KMS-11 (cell line): ENCODE measurements around the gene NPLOC4.

ENCODE experiments used
- H2AFZ ChIP-seq: fragments of 200-600 bp; sonication (generic); 2 replicates; pipeline ENCODE4 v1.6.1; 2016; ENCODE audit warnings: antibody characterized with exemption, mixed run types, low read depth
- H3K27ac ChIP-seq: fragments of 200-600 bp; sonication (generic); 2 replicates; pipeline ENCODE4 v1.6.1; 2016; ENCODE audit warnings: mild to moderate bottlenecking, mixed run types
- H3K27me3 ChIP-seq: fragments of 200-600 bp; sonication (generic); 2 replicates; pipeline ENCODE4 v1.6.1; 2017; ENCODE audit warnings: mild to moderate bottlenecking, low read depth, mixed run types, moderate library complexity; ENCODE audit not compliant: insufficient read depth
- H3K36me3 ChIP-seq: fragments of 200-600 bp; sonication (generic); 2 replicates; pipeline ENCODE4 v1.6.1; 2017; ENCODE audit warnings: mild to moderate bottlenecking, mixed run types; ENCODE audit not compliant: insufficient read depth
- H3K4me1 ChIP-seq: fragments of 200-600 bp; sonication (generic); 2 replicates; pipeline ENCODE4 v1.6.1; 2016; ENCODE audit warnings: mild to moderate bottlenecking, low read depth, mixed run types; ENCODE audit not compliant: poor library complexity, severe bottlenecking
- H3K4me2 ChIP-seq: fragments of 200-600 bp; sonication (generic); 2 replicates; pipeline ENCODE4 v1.7.0; 2016; ENCODE audit warnings: mild to moderate bottlenecking, mixed run types
- H3K4me3 ChIP-seq: fragments of 200-600 bp; sonication (generic); IDR thresholded peaks from 2 replicates; pipeline ENCODE4 v1.6.1; 2017; ENCODE audit warnings: low read depth, low read length, mixed read lengths; ENCODE audit not compliant: insufficient read depth
- H3K79me2 ChIP-seq: fragments of 200-600 bp; sonication (generic); 2 replicates; pipeline ENCODE4 v1.6.1; 2016; ENCODE audit warnings: low read depth, mixed run types; ENCODE audit not compliant: insufficient read depth
- H3K9ac ChIP-seq: fragments of 200-600 bp; sonication (generic); 2 replicates; pipeline ENCODE4 v1.6.1; 2016; ENCODE audit warnings: mild to moderate bottlenecking, mixed run types
- H4K20me1 ChIP-seq: fragments of 200-600 bp; sonication (generic); 2 replicates; pipeline ENCODE4 v1.6.1; 2016; ENCODE audit warnings: mild to moderate bottlenecking, mixed run types; ENCODE audit not compliant: insufficient read depth
- TF ChIP-seq, protein P1 (sequence below): fragments of 200-600 bp; sonication (generic); conservative IDR thresholded peaks from 2 replicates; pipeline ENCODE4 v1.6.1; 2017; ENCODE audit warnings: low read depth, mild to moderate bottlenecking, antibody characterized with exemption, low read length, moderate library complexity, mixed read lengths

Gene NPLOC4

GRCh38 chr17:81607431-81607830 lies 29.5 kb downstream of the NPLOC4 start:
- TF ChIP-seq, protein P1, sequence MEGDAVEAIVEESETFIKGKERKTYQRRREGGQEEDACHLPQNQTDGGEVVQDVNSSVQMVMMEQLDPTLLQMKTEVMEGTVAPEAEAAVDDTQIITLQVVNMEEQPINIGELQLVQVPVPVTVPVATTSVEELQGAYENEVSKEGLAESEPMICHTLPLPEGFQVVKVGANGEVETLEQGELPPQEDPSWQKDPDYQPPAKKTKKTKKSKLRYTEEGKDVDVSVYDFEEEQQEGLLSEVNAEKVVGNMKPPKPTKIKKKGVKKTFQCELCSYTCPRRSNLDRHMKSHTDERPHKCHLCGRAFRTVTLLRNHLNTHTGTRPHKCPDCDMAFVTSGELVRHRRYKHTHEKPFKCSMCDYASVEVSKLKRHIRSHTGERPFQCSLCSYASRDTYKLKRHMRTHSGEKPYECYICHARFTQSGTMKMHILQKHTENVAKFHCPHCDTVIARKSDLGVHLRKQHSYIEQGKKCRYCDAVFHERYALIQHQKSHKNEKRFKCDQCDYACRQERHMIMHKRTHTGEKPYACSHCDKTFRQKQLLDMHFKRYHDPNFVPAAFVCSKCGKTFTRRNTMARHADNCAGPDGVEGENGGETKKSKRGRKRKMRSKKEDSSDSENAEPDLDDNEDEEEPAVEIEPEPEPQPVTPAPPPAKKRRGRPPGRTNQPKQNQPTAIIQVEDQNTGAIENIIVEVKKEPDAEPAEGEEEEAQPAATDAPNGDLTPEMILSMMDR = no peak
- Histone ChIP-seq H3K4me1 (peaks cover 69% of the 10 kb centered on the region), H3K36me3 (no peaks in the 10 kb centered on the region; the same call in 1 of the 2 replicates), H3K79me2 (peaks cover 55% of the 10 kb centered on the region), H2AFZ (no peak overlapping the region), H3K27me3 (no peaks in the 10 kb centered on the region), H3K9ac (peak overlapping the region; percentile 38; the same call in 1 of the 2 replicates), H3K4me3 (no peak overlapping the region), H3K27ac (peak overlapping the region; percentile 83), H3K4me2 (peak overlapping the region; percentile 88), H4K20me1 (no peaks in the 10 kb centered on the region)

DNA sequence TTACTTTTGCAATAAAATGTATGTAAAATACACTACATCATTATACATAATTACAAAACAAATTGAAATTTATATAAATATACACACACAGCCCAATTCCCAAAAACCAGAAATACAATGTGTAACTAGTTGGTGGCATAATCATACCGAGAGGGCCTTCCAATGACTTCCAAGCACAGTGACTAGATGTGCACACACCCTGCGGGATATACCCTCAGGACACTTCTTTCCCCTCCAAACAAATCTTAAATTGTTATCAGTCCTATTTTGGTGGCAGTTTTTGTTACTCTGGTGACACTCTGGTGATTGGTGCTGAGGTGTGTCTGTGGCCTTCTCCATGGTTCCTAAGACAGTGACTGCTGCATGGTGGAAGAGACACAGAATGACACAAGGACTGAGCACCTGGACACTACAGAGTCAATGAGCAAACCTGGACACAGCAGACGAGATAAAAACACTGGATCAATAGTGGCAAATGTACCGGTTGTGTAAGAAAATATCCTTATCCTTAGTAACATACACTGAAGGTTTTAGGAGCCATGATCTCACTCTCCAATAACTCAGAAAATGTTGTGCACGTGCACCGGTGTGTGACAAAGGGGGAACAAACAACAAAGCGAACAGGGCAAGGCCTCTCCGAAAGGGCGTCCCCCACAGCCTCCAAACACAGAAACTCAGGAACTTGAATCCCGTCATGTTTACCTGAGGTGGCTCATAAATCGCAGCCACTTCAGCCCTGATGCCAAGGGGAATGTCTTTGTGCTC lies 32.9 kb downstream of the NPLOC4 start:
- H3K4me1 ChIP-seq = peaks cover 88% of the 10 kb centered on the region
- no peak overlapping the region for H3K27ac ChIP-seq
- H3K36me3 ChIP-seq = peaks cover 9% of the 10 kb centered on the region; the same call in 1 of the 2 replicates
- H3K4me2 ChIP-seq = no peak overlapping the region
- no peaks in the 10 kb centered on the region for H3K27me3 ChIP-seq
- no peaks in the 10 kb centered on the region for H4K20me1 ChIP-seq
- H3K9ac ChIP-seq = no peak overlapping the region
- no peak overlapping the region for H2AFZ ChIP-seq
- TF ChIP-seq, protein P1 = no peak
- H3K79me2 ChIP-seq = peaks cover 47% of the 10 kb centered on the region
- no peak overlapping the region for H3K4me3 ChIP-seq

DNA sequence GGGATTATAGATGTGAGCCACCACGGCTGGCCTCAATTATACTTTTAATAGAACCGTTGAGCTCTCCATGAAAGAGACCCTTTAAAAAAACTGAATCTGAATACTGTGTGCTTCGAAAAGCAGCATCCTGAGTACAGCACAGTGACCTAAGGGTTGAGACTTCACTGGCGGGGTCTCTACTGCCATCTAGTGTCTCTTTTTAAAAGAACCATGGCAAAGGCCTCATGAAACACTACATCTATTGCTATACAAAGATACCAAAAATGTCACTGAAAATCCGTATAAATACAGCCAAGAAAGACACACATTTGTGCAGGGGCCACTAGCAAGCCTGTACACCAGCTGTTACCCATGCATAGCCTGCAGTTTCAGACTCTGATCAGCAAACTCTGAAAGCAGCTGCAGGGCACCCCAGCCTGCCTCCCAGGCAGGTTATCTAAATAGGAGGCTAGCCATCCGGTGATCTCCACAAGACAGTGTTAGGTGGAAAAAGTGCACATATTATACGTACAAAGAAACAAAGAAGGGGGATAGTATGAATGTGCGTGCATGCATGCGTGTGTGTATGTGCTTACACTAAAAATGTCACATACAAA lies 35.3 kb downstream of the NPLOC4 start:
- no peaks in the 10 kb centered on the region for H3K27me3 ChIP-seq
- peaks cover 9% of the 10 kb centered on the region; the same call in 1 of the 2 replicates for H3K36me3 ChIP-seq
- TF ChIP-seq, protein P1 = peak; percentile 90
- H4K20me1 ChIP-seq = no peaks in the 10 kb centered on the region
- peak overlapping the region; percentile 55 for H3K27ac ChIP-seq
- H2AFZ ChIP-seq = no peak overlapping the region
- H3K9ac ChIP-seq = peak overlapping the region; percentile 2; the same call in 1 of the 2 replicates
- peaks cover 49% of the 10 kb centered on the region for H3K79me2 ChIP-seq
- no peak overlapping the region for H3K4me3 ChIP-seq
- H3K4me2 ChIP-seq = peak overlapping the region; percentile 58
- H3K4me1 ChIP-seq = peaks cover 87% of the 10 kb centered on the region

DNA sequence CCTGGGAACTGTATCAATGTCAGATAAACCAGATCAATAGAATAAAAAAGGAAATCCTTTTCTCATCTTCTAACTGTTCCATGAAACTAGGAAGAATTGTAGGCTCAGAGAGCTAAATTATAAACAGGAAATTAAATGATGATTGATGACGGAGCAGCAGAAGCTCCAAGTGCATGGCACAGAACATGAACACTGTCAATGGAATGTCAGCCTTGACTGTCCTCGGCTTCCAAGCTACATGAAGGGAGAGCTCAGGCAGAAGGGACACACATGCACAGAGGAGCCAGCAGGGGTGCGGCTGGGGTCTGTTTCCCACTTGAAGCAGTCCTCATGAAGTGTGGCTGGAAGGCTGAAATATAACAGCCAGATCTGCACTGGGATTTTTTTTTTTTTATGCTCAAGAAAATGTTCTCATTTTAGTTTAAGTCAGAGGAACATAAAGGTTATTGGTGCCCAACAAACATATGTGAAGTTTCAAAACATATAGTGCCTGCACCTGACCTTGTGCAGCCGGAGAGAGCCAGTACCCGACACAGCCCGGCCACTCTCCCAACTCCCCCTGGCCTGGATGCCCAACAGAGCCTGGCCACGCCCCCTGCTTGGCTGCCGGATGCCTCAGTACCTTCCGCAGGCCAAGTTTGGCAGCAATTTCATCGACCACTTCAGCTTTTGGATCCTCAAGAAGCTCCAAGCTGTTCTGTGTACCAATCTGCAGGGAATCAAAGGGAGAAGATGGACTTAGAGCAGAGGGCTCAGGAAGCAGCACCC lies 37.0 kb downstream of the NPLOC4 start:
- Histone ChIP-seq H3K36me3 (peaks cover 15% of the 10 kb centered on the region; the same call in 1 of the 2 replicates), H3K4me3 (no peak overlapping the region)

More for the DNA sequence above, 37.0 kb downstream of the NPLOC4 start:
- H3K4me2 ChIP-seq = peak overlapping the region; percentile 58
- no peaks in the 10 kb centered on the region for H3K27me3 ChIP-seq
- no peaks in the 10 kb centered on the region for H4K20me1 ChIP-seq
- TF ChIP-seq, protein P1 = no peak
- peaks cover 77% of the 10 kb centered on the region for H3K4me1 ChIP-seq
- H3K27ac ChIP-seq = peak overlapping the region; percentile 55
- H3K9ac ChIP-seq = no peak overlapping the region
- H3K79me2 ChIP-seq = peaks cover 39% of the 10 kb centered on the region
- H2AFZ ChIP-seq = no peak overlapping the region
